ENCODE measurements around the gene CLCN4. TPM values are rescaled to one million over a fixed set of nuclear protein-coding genes. Genes with fewer than 3 reads are reported as not detected.

CLCN4 gene
- total RNA-seq, 1 experiment from 2014 or later: 6.9 TPM

GRCh38 chrX:10172877-10173276 is 16.1 kb downstream of the CLCN4 start:
- H3K4me1 Mint-ChIP-seq: peaks cover 20 to 34% of the 10 kb centered on the region in 2 experiments
- peak overlapping the region; percentile 25 for H2BK120ac ChIP-seq (ENCODE audit: low read depth, low read length, poor library complexity, severe bottlenecking)
- peaks cover 0 to 12% (median 9%) of the 10 kb centered on the region in 3 experiments; a peak in 3 of 7 replicates for H3K36me3 Mint-ChIP-seq (ENCODE audit: insufficient read depth in 1 of 3, low read depth in 3 of 3)
- H3K23ac ChIP-seq (ENCODE audit: insufficient read length, low read depth, low read length): no peak overlapping the region
- H3K9me3 Mint-ChIP-seq: peaks cover 45 to 59% of the 10 kb centered on the region in 2 experiments
- H3K14ac ChIP-seq (ENCODE audit: insufficient read depth, low read length): no peak overlapping the region
- no peak overlapping the region for H3K4me3 Mint-ChIP-seq
- H2BK12ac ChIP-seq (ENCODE audit: insufficient read length, low read depth, low read length): no peak overlapping the region
- H3K4ac ChIP-seq (ENCODE audit: low read depth, low read length): no peak overlapping the region
- H2BK20ac ChIP-seq (ENCODE audit: low read depth, low read length, poor library complexity, severe bottlenecking): no peak overlapping the region
- no peak overlapping the region for H3K4me2 ChIP-seq (ENCODE audit: insufficient read depth, insufficient read length, low read length)
- no peak overlapping the region for H3K56ac ChIP-seq (ENCODE audit: insufficient read length, low read depth, low read length)
- no peaks in the 10 kb centered on the region for H3K27me3 ChIP-seq (ENCODE audit: insufficient read depth, low read length)
- H3K18ac ChIP-seq (ENCODE audit: insufficient read length, low read depth, low read length): no peak overlapping the region
- H3K9ac ChIP-seq (ENCODE audit: extremely low read depth, insufficient read length, low read length): no peak overlapping the region
- H4K20me1 ChIP-seq (ENCODE audit: control insufficient read depth, insufficient read depth, insufficient read length): no peaks in the 10 kb centered on the region
- no peak overlapping the region for H2AFZ ChIP-seq (ENCODE audit: low read length)
- no peak overlapping the region for H4K8ac ChIP-seq (replicated peaks; ENCODE audit: insufficient read length, low read depth, low read length)
- no peak for TF ChIP-seq CTCF (conservative IDR thresholded peaks at IDR 0.05)
- H3K79me1 ChIP-seq (ENCODE audit: insufficient read depth, low read depth, low read length, poor library complexity, severe bottlenecking): no peaks in the 10 kb centered on the region
- H3T11ph ChIP-seq (ENCODE audit: low read length): no peak overlapping the region
- no peak overlapping the region for H3K27ac ChIP-seq (ENCODE audit: insufficient read length, low read depth, low read length)
- no peak overlapping the region for H2BK5ac ChIP-seq (ENCODE audit: insufficient read length, low read length)
- H4K91ac ChIP-seq (ENCODE audit: insufficient read length, low read depth, low read length): no peak overlapping the region
- no peak overlapping the region for H2BK15ac ChIP-seq (ENCODE audit: low read depth, low read length)
- H4K5ac ChIP-seq (ENCODE audit: insufficient read length, low read depth, low read length): no peak overlapping the region
- no peak for DNase-seq
- no peaks in the 10 kb centered on the region for H3K4me1 ChIP-seq (ENCODE audit: insufficient read depth, low read length)
- H3K23me2 ChIP-seq (ENCODE audit: insufficient read length, low read depth, low read length, poor library complexity, severe bottlenecking): no peaks in the 10 kb centered on the region
- peak overlapping the region in 2 of 3 experiments; percentile 89 to 94; a peak in 3 of 7 replicates for H3K27ac Mint-ChIP-seq
- peaks cover 2% of the 10 kb centered on the region; the same call in 1 of the 2 replicates for H3K27me3 Mint-ChIP-seq (ENCODE audit: low read depth)
- no peak overlapping the region for H2AK5ac ChIP-seq (ENCODE audit: insufficient read length, low read length)
- no peaks in the 10 kb centered on the region for H3K9me3 ChIP-seq (ENCODE audit: control insufficient read depth, low read depth, low read length)
- H3K79me2 ChIP-seq (ENCODE audit: insufficient read depth, low read length): no peaks in the 10 kb centered on the region
- WGBS (ENCODE audit: extremely low coverage, insufficient read length, low lambda C conversion rate): no CpG with 5 or more reads among the region's 11 CpGs
